GM21390 (cell line): ENCODE measurements around the gene PIBF1.
A peak's percentile ranks its signal among the peaks of the same experiment; 100 is the strongest.
"Not testable (repeated sequence)": the region's sequence is repeated elsewhere in the genome, so short reads cannot be mapped to it uniquely, and the experiment has no call there.

Experiments
- ATAC-seq: cut with Tn5 transposase; IDR thresholded peaks from one replicate; pipeline ENCODE4 v1.9.1; 2021; ENCODE audit not compliant: unreplicated experiment

Gene PIBF1, protein sequence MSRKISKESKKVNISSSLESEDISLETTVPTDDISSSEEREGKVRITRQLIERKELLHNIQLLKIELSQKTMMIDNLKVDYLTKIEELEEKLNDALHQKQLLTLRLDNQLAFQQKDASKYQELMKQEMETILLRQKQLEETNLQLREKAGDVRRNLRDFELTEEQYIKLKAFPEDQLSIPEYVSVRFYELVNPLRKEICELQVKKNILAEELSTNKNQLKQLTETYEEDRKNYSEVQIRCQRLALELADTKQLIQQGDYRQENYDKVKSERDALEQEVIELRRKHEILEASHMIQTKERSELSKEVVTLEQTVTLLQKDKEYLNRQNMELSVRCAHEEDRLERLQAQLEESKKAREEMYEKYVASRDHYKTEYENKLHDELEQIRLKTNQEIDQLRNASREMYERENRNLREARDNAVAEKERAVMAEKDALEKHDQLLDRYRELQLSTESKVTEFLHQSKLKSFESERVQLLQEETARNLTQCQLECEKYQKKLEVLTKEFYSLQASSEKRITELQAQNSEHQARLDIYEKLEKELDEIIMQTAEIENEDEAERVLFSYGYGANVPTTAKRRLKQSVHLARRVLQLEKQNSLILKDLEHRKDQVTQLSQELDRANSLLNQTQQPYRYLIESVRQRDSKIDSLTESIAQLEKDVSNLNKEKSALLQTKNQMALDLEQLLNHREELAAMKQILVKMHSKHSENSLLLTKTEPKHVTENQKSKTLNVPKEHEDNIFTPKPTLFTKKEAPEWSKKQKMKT

DNA sequence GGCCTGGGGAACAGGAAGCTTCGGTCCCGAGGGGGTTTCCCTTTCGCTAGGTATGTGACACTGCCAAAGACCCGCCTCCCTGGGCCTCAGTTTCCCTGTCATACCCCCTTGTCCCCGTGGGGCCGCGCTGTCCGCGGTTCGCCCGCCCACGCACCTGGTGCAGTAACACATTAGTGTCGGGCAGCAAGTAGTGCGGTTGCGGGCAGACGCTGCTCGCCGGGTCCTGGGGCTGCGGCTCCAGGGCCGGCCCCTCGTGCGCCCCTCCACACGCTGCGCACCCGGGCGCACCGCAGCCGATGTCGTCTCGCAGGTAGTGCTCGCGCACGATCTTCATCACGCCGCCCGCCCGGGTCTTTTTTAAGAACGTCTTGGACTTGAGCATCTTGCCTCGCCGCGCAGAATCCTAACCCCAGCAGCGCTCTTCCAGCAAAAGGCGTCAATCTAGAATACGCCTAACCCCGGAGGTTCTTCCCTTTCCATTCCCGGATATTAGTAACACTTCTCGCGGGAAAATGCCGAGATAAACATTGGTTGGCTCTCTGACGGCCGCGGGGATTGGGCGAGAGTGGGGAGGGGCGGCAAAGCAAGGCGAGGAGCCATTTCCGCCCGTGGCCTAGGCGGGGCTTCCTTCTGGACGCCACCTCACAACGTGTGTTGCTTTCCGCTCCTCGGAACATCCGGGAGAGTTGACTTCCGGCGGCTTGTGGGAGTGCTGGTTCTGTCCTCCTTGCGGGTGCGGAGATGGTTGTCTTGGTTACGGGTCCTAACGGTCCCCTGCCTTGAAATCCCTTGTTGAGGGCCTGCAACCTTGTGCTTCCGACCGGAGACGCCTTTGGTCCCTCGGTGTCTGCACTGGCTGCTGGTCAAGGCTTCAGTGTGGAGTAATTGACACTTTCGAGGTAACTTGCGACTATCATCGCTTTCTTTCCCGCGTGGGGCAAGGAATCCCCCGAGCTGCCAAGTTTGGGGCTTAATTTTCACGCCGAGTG, at the start of gene PIBF1, which contains the start of gene DIS3:
Gene PIBF1, plus strand, starts transcription at position 683 of the 989 bp plus-strand sequence. CDS start 1,337 bp downstream, outside the sequence.
Gene DIS3, minus strand, starts transcription at position 450 of the 989 bp plus-strand sequence. Its CDS starts 68 bp downstream, at position 382.
- peak; percentile 95 for ATAC-seq

DNA sequence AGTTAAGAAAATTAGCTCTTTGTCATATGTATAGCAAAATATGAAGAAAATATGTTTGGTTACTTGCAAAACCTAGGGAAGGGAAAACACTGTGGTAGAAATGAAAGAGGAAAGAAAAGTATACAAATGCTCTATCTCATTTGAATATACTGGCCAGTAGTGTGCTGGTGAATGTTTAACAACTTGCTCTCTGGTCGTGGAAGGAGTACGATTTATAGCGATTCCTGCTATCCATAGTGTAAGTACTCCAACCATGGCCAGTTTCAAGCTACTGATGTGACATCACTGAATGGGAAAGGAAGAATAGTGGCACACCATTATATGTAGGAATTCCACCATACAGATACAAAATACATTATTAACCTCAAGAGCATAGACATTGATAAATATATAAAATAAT, 44.9 kb upstream of the PIBF1 start:
- no peak for ATAC-seq

DNA sequence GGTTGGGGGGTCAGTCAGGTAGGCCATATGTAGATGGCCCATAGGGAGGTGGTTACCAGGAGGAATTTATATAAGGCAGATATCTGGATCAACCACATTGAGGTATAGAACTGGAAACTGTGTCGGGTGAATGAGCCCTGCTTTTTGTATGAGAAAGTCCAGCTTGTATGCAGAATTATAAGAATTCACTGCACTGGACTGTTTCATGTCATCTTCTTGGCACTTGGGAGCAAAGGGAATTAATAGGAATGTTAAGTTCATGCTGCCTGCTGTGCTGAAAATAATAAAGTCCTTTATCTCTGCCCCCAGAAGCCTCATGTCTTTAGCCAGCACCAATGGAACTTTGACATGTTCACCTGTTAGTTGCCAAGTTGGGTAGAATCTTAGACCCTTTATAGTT, 41.9 kb upstream of the PIBF1 start:
- ATAC-seq, result no peak

DNA sequence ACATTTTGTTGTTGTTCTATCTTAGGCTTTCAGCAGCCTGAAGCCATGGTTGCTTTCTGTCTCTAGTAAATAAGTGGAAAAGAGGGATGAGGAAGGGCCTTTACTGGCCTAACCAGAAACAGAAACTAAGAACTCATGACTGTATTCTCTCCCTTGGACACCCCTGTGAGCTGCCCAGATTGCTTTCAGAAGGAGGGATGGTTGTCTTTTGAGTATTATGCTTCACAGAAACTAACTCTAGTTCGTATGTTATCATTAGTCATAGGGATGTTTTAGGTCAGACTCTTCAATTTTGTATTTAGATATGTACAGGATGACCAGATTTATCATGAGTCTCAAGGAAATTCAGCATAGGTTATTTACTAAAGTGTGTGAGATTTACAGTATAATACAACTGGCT, 36.7 kb upstream of the PIBF1 start:
- ATAC-seq, result peak; percentile 52

DNA sequence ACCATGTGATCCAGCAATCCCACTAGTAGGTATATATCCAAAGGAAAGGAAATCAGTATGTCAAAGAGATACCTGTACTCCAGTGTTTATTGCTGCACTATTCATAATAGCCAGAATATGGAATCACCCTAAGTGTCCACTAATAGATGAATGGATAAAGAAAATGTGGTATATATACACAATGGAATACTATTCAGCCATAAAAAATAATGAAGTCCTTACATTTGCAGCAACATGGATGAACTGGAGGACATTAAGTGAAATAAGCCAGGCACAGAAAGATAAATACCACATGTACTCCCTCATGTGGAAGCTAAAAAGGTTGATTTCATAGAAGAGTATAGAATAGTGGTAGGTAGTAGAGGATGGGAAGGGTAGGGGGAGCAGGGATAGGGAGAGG, 30.7 kb upstream of the PIBF1 start:
- ATAC-seq, result no peak

DNA sequence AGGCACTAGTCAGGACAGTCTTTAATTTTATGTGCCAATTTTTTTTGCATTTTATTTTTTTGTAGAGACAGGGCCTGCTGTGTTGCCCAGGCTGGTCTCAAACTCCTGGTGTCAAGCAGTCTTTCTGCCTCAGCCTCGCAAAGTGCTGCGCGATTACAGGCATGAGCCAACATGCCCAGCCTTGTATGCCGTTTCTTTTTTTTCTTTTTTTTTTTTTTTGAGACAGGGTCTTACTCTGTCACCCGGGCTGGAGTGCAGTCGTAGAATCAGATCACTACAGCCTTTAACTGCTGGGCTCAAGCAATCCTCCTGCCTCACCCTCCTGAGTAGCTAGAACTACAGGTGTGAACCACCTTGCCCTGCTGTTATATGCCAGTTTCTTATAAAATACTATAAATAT, 27.8 kb upstream of the PIBF1 start:
- no peak for ATAC-seq

DNA sequence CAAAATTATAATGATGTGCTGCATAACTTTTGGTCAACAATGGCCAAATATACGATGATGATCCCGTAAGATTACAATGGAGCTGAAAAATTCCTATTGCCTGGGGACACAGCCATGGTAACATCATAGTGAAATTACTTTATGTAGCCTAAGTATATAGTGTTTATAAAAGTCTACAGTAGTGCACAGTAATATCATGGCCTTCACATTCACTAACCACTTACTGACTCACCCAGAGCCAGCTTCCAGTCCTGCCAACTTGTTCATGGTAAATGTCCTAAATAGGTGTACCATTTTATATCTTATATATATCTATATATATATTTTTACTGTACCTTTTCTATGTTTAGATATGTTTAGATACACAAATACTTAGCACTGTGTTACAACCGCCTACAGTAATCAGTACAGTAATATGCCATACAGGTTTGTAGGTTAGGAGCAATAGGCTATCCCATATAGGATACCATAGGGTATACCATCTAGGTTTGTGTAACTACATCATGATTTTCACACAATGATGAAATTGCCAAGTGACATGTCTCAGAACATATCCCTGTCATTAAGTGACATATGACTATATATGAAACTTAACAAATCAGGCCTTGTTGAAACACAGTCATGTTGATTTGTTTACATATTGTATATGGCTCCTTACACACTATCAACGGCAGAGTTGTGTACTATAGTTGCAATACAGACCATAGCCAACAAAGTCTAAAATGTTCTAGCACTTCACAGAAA, 24.0 kb upstream of the PIBF1 start:
- ATAC-seq, result no peak

DNA sequence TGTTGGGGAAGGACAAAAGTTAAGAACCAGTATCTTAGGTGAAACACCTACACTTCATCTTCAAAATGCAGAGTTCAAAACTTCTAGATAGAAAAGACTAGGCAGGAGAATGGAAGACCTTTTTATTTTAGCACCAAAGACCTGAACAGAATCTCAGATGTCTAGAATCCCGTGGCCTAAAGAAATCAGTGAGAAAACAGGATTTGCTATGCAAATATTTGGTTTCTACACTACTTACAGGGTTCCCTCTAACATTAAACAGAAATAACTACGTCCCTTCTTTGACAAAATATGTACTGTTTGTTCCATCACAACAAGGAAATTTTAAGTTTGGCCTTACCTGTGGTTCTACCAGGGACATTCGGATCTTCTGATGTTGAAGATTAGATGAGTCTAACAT, 21.7 kb upstream of the PIBF1 start:
- ATAC-seq, result no peak

DNA sequence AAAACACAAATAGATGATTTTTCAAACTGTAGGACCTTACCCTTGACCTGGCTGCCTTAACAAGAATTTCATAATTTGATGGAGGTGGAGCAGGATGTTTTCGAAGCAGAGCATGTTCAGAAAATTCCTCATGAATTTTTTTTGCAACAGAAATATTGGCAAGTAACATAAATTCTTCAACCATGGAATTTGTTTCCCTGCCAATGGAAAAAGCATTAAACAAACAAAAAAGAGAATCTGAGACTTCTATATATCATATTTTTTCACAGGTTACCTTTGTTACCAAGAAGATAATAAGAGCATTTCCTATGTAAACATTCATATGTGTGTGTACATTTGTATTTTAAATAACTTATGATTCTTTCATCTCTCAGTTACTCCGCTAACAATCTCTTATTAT, 18.5 kb upstream of the PIBF1 start:
- ATAC-seq, result no peak

DNA sequence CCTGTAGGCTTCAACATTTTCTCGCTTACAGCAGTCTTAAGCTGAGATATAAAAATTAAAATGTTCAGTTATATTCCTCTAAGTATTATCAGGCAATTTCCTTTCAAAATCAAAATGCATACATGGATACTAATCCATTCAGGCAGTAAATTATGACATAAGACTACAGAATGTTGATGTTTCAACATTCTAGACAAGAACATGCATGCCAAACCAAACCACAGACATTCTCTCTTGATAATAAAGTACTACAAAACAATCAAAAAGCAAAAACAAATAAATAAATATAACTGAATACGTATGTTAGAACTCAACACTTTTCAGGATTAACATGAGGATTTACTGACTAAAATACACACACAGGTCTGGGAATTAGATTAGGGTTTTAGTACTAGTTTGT, 7.9 kb upstream of the PIBF1 start:
- ATAC-seq, result no peak

DNA sequence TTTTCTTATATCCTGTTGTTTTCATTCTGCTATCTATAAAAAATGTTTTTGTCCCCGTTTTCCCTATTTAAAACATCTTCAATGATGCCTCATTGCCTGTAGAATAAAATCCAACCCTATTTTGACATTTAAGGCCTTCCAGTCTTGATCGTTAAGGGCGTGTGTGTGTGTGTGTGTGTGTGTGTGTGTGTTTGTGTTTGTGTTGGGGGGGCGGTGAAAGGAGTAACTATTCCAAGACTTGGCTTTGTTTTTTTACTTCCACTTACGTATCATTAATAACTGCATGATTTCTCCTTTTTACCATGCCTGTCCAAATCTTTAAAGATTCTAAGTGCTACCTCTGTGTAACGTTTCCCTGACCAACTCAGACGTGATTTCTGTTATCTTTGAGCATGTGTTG, 784 bp downstream of the PIBF1 start:
- no peak for ATAC-seq

DNA sequence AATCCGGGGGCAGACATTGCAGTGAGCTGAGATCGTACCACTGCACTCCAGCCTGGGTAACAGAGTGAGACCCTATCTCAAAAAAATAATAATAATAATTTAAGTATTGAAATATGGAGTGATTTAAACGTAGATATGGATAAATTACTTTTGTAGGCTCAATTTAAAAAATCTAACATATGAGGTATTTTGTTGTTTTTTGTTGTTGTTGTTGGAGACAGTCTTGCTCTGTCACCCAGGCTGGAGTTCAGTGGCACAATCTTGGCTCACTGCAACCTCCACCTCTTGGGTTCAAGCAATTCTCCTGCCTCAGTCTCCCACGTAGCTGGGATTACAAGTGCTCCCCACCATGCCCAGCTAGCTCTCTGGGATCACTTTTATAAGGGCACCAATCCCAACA, 2.7 kb downstream of the PIBF1 start:
- not testable (repeated sequence) for ATAC-seq

DNA sequence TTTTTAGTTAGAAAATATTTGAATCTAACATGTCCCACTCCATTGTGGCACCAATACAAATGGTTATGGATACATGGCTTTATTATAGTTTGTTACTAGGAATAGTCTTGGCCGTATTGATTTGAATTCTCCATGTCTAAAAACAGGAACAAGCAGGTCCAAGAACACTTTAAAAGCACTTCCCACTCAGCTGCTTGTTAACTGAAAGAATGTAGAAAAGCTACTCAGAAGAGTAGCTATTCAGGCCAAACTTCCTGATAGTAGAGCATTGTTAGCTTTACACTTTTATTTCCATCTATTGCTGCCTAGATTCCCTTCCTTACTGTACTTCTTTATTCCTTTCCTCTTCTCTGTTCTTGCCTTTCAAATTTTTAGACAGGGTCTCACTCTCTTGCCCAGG, 6.9 kb downstream of the PIBF1 start:
- no peak for ATAC-seq

DNA sequence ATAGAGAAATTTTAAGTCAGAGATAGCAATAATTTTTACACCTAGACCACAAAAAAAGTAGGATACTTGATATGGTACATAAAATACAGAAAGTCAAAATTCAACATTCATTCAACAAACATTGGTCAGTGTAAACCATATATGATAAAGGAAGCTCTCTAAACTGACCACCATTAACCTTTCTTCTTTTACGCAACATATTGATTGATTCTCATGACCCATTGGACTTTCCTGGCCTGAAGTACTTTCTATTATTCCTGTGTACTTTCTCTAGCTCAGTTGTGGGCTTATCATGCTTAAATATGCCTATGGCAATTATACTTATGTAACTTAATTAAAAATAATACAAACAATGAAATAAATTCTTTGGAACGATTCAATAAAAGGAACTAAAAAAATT, 10.7 kb downstream of the PIBF1 start:
- ATAC-seq, result no peak

DNA sequence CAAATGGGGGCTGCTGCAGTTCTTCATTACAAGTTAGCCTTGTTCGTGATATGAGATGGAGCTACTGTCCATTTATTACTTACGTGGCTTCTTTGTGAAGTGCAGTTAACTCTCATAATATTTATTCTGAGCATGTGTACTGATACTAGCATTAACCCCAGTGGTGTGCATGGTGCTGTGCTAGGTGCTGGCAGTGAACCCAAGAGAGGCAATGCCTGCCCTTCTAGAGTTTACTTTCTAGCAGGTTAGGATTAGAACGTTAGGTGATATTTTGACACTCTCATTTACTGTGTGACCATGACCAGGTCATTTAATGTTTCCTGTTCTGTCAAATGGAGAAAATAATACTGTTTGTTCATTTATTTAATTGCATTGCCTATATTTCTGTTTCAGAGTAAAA, 16.9 kb downstream of the PIBF1 start:
- ATAC-seq, result no peak

DNA sequence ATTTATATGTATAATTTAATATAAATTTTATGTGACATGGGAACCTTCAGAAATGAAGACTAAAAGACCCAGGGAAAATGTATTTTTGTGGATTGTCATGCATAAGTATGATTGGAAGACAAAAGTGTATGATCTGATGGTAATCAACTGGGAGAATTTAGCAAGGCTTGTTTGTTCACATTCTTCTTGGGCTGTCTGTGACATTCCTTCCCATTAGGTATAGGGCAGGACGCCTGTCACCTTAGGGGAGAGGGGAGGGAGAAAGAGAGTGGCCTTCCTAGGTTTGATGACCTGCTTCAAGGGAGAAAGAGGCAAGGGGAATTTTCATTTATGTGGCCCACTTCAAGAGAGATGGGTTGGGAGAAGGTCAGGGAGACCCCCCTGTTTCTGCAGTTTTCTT, 22.4 kb downstream of the PIBF1 start:
- no peak for ATAC-seq

DNA sequence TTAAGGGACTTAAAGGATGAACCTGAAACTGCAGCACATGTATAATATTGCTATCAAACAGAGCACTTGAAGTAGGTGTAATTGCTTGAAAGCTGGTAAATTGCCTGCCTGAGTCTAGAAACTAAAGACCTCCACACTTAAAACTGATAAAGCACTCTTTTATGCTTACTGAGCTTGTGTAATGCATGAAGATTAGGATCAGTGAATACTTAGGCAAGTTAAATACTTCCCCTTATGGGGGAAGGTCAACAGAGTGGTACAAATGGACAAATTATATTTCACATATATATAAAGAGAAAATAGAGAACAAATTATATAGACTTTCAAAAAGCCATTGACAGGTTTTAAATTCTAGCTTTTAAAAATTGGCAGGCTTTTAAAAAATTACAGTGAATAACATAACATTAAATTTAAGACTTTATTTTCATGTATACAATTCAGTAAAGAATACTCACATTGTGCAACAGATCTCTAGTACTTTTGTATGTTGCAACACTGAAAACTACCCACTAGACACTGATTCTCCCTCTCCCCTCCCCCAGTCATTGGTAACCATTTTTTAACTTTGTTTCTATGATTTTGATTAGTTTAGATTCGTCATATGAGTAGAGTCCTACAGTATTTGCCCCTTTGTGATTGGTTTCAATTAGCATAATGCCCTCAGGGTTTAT, 23.9 kb downstream of the PIBF1 start:
- no peak for ATAC-seq

DNA sequence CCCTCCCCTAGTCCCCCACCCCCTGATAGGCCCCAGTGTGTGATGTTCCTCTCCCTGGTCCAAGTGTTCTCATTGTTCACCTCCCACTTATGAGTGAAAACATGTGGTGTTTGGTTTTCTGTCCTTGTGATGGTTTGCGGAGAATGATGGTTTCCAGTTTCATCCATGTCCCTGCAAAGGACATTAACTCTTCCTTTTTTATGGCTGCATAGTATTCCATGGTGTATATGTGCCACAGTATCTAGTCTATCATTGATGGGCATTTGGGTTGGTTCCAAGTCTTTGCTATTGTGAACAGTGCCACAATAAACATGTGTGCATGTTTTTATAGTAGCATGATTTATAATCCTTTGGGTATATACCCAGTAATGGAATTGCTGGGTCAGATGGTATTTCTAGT, 24.6 kb downstream of the PIBF1 start:
- ATAC-seq, result not testable (repeated sequence)

DNA sequence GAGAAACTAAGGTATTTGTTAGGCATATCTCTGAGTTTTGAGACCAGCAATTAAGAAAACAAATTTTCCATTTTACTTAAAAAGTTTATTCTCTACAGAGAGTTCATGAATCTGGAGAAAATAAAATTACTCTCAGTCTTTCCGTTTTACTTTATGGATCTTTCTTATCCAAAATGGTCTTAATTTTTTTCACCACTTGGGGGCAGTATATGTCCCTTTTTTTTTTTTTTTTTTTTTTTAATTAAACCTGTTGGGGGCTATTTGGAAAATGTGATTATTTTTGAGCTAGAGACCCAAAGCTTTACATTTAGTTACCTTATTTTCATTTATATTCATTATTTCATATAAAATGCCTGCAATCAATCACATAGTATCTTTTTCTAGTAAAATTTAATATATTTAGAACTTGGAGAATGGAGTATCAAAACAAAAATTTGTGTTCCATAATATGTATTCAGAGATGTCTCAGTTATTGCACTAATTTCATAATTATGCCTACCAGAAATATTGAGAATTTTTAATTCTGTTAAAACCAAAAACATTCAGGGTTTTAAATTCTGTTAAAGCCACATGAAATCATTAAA, 27.1 kb downstream of the PIBF1 start:
- no peak for ATAC-seq
